ENCODE measurements around the gene U2AF2.

Gene U2AF2

GRCh38 chr19:55613930-55614710 lies 40.7 kb upstream of the U2AF2 start:
- Histone ChIP-seq H3F3A (ENCODE audit: insufficient read depth, low read length) (no peaks in the 10 kb centered on the region), H2AFZ (ENCODE audit: low read length) (no peak overlapping the region), H4K20me1 (ENCODE audit: insufficient read depth, low read length) (no peaks in the 10 kb centered on the region), H3K36me3 (ENCODE audit: insufficient read depth, low read length) (peaks cover 39% of the 10 kb centered on the region), H3K9ac (ENCODE audit: low read length) (no peak overlapping the region), H3K79me2 (ENCODE audit: insufficient read depth, low read length) (no peaks in the 10 kb centered on the region), H3K4me1 (ENCODE audit: insufficient read depth, low read length, severe bottlenecking) (no peaks in the 10 kb centered on the region), H3K27me3 (ENCODE audit: insufficient read depth, low read length) (no peaks in the 10 kb centered on the region), H3K4me3 (ENCODE audit: low read depth, low read length, poor library complexity, severe bottlenecking) (no peak overlapping the region), H3K9me3 (ENCODE audit: low read length) (no peaks in the 10 kb centered on the region), H3K4me2 (ENCODE audit: low read length) (no peak overlapping the region), H3K9me2 (ENCODE audit: low read depth, low read length) (no peaks in the 10 kb centered on the region), H3K27ac (ENCODE audit: low read depth, low read length, poor library complexity, severe bottlenecking) (no peak overlapping the region)
- no peak for TF ChIP-seq EZH2 (IDR thresholded peaks at IDR 0.05; ENCODE audit: borderline replicate concordance, low read length)
- TF ChIP-seq, protein P1, sequence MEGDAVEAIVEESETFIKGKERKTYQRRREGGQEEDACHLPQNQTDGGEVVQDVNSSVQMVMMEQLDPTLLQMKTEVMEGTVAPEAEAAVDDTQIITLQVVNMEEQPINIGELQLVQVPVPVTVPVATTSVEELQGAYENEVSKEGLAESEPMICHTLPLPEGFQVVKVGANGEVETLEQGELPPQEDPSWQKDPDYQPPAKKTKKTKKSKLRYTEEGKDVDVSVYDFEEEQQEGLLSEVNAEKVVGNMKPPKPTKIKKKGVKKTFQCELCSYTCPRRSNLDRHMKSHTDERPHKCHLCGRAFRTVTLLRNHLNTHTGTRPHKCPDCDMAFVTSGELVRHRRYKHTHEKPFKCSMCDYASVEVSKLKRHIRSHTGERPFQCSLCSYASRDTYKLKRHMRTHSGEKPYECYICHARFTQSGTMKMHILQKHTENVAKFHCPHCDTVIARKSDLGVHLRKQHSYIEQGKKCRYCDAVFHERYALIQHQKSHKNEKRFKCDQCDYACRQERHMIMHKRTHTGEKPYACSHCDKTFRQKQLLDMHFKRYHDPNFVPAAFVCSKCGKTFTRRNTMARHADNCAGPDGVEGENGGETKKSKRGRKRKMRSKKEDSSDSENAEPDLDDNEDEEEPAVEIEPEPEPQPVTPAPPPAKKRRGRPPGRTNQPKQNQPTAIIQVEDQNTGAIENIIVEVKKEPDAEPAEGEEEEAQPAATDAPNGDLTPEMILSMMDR (IDR thresholded peaks at IDR 0.05; ENCODE audit: low read length) = no peak

GRCh38 chr19:55614711-55615542 lies 39.9 kb upstream of the U2AF2 start:
- no peak overlapping the region for H2AFZ ChIP-seq (ENCODE audit: low read length)
- no peak overlapping the region for H3K27ac ChIP-seq (ENCODE audit: low read depth, low read length, poor library complexity, severe bottlenecking)
- no peak overlapping the region for H3K9ac ChIP-seq (ENCODE audit: low read length)
- H3K9me2 ChIP-seq (ENCODE audit: low read depth, low read length) = no peaks in the 10 kb centered on the region
- no peaks in the 10 kb centered on the region for H3K4me1 ChIP-seq (ENCODE audit: insufficient read depth, low read length, severe bottlenecking)
- TF ChIP-seq EZH2 (IDR thresholded peaks at IDR 0.05; ENCODE audit: borderline replicate concordance, low read length) = no peak
- TF ChIP-seq, protein P1 (IDR thresholded peaks at IDR 0.05; ENCODE audit: low read length) = no peak
- no peaks in the 10 kb centered on the region for H3F3A ChIP-seq (ENCODE audit: insufficient read depth, low read length)
- peaks cover 31% of the 10 kb centered on the region for H3K36me3 ChIP-seq (ENCODE audit: insufficient read depth, low read length)
- no peak overlapping the region for H3K4me2 ChIP-seq (ENCODE audit: low read length)
- H3K4me3 ChIP-seq (ENCODE audit: low read depth, low read length, poor library complexity, severe bottlenecking) = no peak overlapping the region
- H3K27me3 ChIP-seq (ENCODE audit: insufficient read depth, low read length) = no peaks in the 10 kb centered on the region
- H4K20me1 ChIP-seq (ENCODE audit: insufficient read depth, low read length) = no peaks in the 10 kb centered on the region
- no peaks in the 10 kb centered on the region for H3K9me3 ChIP-seq (ENCODE audit: low read length)
- H3K79me2 ChIP-seq (ENCODE audit: insufficient read depth, low read length) = no peaks in the 10 kb centered on the region

- Histone ChIP-seq H3K9me3 (ENCODE audit: low read length) (no peaks in the 10 kb centered on the region), H3K36me3 (ENCODE audit: insufficient read depth, low read length) (peaks cover 26% of the 10 kb centered on the region)
Observed at GRCh38 chr19:55615543-55616394, 39.1 kb upstream of the U2AF2 start.

More at GRCh38 chr19:55615543-55616394, 39.1 kb upstream of the U2AF2 start:
- Histone ChIP-seq H3K4me1 (ENCODE audit: insufficient read depth, low read length, severe bottlenecking) (no peaks in the 10 kb centered on the region), H4K20me1 (ENCODE audit: insufficient read depth, low read length) (no peaks in the 10 kb centered on the region), H3F3A (ENCODE audit: insufficient read depth, low read length) (no peaks in the 10 kb centered on the region), H3K9ac (ENCODE audit: low read length) (no peak overlapping the region), H3K79me2 (ENCODE audit: insufficient read depth, low read length) (no peaks in the 10 kb centered on the region), H3K9me2 (ENCODE audit: low read depth, low read length) (no peaks in the 10 kb centered on the region), H3K4me3 (ENCODE audit: low read depth, low read length, poor library complexity, severe bottlenecking) (no peak overlapping the region), H3K27ac (ENCODE audit: low read depth, low read length, poor library complexity, severe bottlenecking) (no peak overlapping the region), H2AFZ (ENCODE audit: low read length) (no peak overlapping the region), H3K27me3 (ENCODE audit: insufficient read depth, low read length) (no peaks in the 10 kb centered on the region), H3K4me2 (ENCODE audit: low read length) (no peak overlapping the region)
- TF ChIP-seq EZH2 (IDR thresholded peaks at IDR 0.05; ENCODE audit: borderline replicate concordance, low read length) = no peak
- TF ChIP-seq, protein P1 (IDR thresholded peaks at IDR 0.05; ENCODE audit: low read length) = no peak
